GM19240 (cell line): ENCODE results near the gene SIGLEC9.
A peak's percentile ranks its signal among the peaks of the same experiment; 100 is the strongest.

Experiments
- DNase-seq: peaks from one replicate; pipeline ENCODE4 v3.0.0; 2011; ENCODE audit warnings: low spot score; ENCODE audit not compliant: insufficient read length

The SIGLEC9 gene

GRCh38 chr19:51124729-51125128, at the start of gene SIGLEC9:
Gene SIGLEC9 (plus strand): TSS chr19:51124906. CDS start chr19:51124975, 69 bp downstream.
- DNase-seq = no peak

GRCh38 chr19:51075998-51076397, 48.7 kb upstream of the SIGLEC9 start:
- DNase-seq = no peak

GRCh38 chr19:51076631-51077213, 48.0 kb upstream of the SIGLEC9 start:
- DNase-seq = no peak

- DNase-seq = no peak
These were observed 46.6 kb upstream of the SIGLEC9 start for GRCh38 chr19:51078104-51078503.

- DNase-seq = no peak
These were observed 46.0 kb upstream of the SIGLEC9 start for GRCh38 chr19:51078731-51079130.

GRCh38 chr19:51079481-51080110, 45.1 kb upstream of the SIGLEC9 start:
- no peak for DNase-seq

- no peak for DNase-seq
These were observed 43.2 kb upstream of the SIGLEC9 start for GRCh38 chr19:51081476-51081875.

- no peak for DNase-seq
These were observed 42.1 kb upstream of the SIGLEC9 start, which contains the start of gene KLK14 for GRCh38 chr19:51082611-51083010. Gene KLK14 (minus strand): TSS chr19:51082887. CDS start chr19:51082614, 273 bp downstream.

GRCh38 chr19:51083181-51083580, 41.5 kb upstream of the SIGLEC9 start:
- no peak for DNase-seq

- no peak for DNase-seq
These were observed 40.9 kb upstream of the SIGLEC9 start for GRCh38 chr19:51083783-51084182.

- DNase-seq = no peak
These were observed 40.2 kb upstream of the SIGLEC9 start for GRCh38 chr19:51084505-51084904.

GRCh38 chr19:51086153-51086850, 38.4 kb upstream of the SIGLEC9 start:
- DNase-seq = no peak

GRCh38 chr19:51089786-51090185, 34.9 kb upstream of the SIGLEC9 start:
- DNase-seq = no peak

GRCh38 chr19:51090471-51090870, 34.2 kb upstream of the SIGLEC9 start:
- no peak for DNase-seq

GRCh38 chr19:51091126-51091525, 33.6 kb upstream of the SIGLEC9 start:
- no peak for DNase-seq

- DNase-seq = no peak
These were observed 32.5 kb upstream of the SIGLEC9 start for GRCh38 chr19:51091895-51092873.

- DNase-seq = no peak
These were observed 31.6 kb upstream of the SIGLEC9 start for GRCh38 chr19:51093101-51093500.

- DNase-seq = no peak
These were observed 31.0 kb upstream of the SIGLEC9 start for GRCh38 chr19:51093510-51094345.

GRCh38 chr19:51094696-51095279, 29.9 kb upstream of the SIGLEC9 start:
- peak; percentile 51 for DNase-seq
